GM12891 (cell line): ENCODE results near the gene PRCD.
"Not testable (repeated sequence)": the region's sequence is repeated elsewhere in the genome, so short reads cannot be mapped to it uniquely, and the experiment has no call there.

Experiments used
- DNase-seq: peaks from one replicate; pipeline ENCODE4 v3.0.0; 2011; ENCODE audit warnings: low spot score; ENCODE audit not compliant: insufficient read length
- FAIRE-seq: peaks from 2 replicates; lab custom pipeline; 2011; peaks lifted over from hg19 to GRCh38; lab: Jason Lieb, UNC
- PAX5 ChIP-seq: IDR thresholded peaks from 2 replicates; pipeline ENCODE4 v1.6.1; 2011; ENCODE audit warnings: low read length, moderate library complexity, mild to moderate bottlenecking; ENCODE audit not compliant: insufficient read depth, severe bottlenecking
- POLR2A ChIP-seq: IDR thresholded peaks from 2 replicates; pipeline ENCODE4 v1.6.1; 2011; ENCODE audit warnings: low read depth, low read length, control low read depth
- POLR2AphosphoS5 ChIP-seq: IDR thresholded peaks from 2 replicates; pipeline ENCODE4 v1.6.1; 2011; ENCODE audit warnings: low read depth, low read length, control low read depth
- POU2F2 ChIP-seq: IDR thresholded peaks from 2 replicates; pipeline ENCODE4 v1.6.1; 2011; ENCODE audit warnings: low read depth, mild to moderate bottlenecking, control low read depth, low read length, moderate library complexity
- SPI1 ChIP-seq: IDR thresholded peaks from 2 replicates; pipeline ENCODE4 v1.6.1; 2011; ENCODE audit warnings: low read depth, low read length, control low read depth
- TAF1 ChIP-seq: IDR thresholded peaks from 2 replicates; pipeline ENCODE4 v1.6.1; 2011; ENCODE audit warnings: low read depth, low read length, control low read depth

PRCD gene

DNA sequence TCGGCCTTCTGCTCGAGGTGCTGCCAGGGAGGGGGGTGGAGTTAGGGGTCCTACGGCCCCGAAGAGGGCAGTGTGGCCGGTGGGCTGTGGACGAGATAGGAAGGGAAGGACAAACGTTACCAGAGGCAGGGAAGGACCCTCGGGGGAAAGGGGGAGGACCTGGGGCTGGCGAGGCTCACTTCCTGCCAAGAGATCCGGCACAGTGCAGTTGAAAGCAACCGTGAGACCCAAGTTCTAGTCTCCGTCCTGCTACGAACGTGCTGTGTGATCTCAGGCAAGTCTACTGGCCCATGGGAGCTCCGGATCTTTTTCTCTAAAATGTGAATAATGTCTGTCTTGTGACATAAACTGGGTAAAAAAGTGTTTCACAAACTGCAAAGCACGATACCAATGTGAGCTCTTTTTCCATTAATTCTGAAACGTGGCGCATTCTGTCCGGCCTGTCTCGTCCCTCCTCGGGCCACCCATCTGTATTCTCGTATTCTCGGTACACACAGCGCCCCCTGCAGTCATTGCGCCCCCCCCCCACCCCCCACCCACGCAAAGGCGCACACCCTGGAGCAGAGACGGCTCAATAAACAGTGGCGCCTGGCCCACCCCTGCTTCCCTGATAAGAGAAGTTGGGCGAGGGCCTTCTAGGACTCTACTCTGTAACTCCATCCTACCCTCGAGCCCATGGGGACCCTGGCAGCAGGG is 11.2 kb upstream of the PRCD start:
- DNase-seq (no peak), FAIRE-seq (no peak)
- no peak for TF ChIP-seq TAF1
- TF ChIP-seq SPI1, result peak; percentile 25; the same call in 1 of the 2 replicates
- TF ChIP-seq PAX5, result no peak

GRCh38 chr17:76529224-76530094 is 10.4 kb upstream of the PRCD start:
- FAIRE-seq (no peak), DNase-seq (no peak)
- TF ChIP-seq TAF1 (no peak), SPI1 (no peak), PAX5 (no peak), POU2F2 (no peak), POLR2AphosphoS5 (no peak), POLR2A (no peak)

- DNase-seq (no peak), FAIRE-seq (no peak)
- TF ChIP-seq PAX5, result no peak
- no peak for TF ChIP-seq POLR2A
- TF ChIP-seq POLR2AphosphoS5, result no peak
- TF ChIP-seq TAF1, result no peak
- TF ChIP-seq SPI1, result no peak
- TF ChIP-seq POU2F2, result no peak
Measured at GRCh38 chr17:76530095-76530723, 9.6 kb upstream of the PRCD start.

GRCh38 chr17:76530811-76531485 is 8.9 kb upstream of the PRCD start:
- FAIRE-seq (no peak), DNase-seq (no peak)

GRCh38 chr17:76531486-76532038 is 8.3 kb upstream of the PRCD start:
- TF ChIP-seq POU2F2 (no peak), SPI1 (no peak), POLR2A (no peak), TAF1 (no peak), POLR2AphosphoS5 (no peak), PAX5 (no peak)

More at GRCh38 chr17:76530811-76531485, 8.9 kb upstream of the PRCD start:
- TF ChIP-seq POLR2AphosphoS5 (no peak), TAF1 (no peak)

DNA sequence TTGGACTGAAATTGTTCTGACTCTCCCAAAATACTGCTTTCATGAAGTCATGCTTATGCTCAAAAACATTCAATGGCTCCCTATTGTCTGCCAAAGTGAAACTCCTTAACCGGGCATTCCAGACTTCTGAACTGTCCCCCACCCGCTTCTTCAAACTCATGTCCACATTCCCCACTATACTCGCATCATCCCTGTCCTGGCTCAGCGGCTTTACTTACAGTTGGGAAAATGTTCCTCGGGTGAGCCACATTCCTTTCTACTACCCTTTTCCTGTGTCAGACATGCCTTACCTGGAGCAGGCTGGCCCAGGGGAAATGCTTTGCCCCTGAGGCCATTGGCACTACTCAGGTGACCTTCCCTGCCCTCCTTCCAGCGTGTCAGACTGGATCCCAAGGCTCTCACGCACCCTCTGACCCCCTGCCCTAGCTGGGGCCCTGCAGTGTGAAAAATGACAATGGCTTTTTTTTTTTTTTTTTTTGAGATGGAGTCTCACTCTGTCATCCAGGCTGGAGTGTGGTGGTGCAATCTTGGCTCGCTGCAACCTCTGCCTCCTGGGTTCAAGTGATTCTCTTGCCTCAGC is 7.7 kb upstream of the PRCD start:
- no peak for TF ChIP-seq PAX5
- no peak for TF ChIP-seq TAF1
- TF ChIP-seq POLR2AphosphoS5, result no peak
- TF ChIP-seq SPI1, result no peak
- no peak for TF ChIP-seq POLR2A
- no peak for TF ChIP-seq POU2F2
- FAIRE-seq, result no peak
- DNase-seq, result no peak

More at GRCh38 chr17:76531486-76532038, 8.3 kb upstream of the PRCD start:
- DNase-seq, result no peak
- no peak for FAIRE-seq

GRCh38 chr17:76533640-76534359 is 6.0 kb upstream of the PRCD start:
- FAIRE-seq, DNase-seq: not testable (repeated sequence)

DNA sequence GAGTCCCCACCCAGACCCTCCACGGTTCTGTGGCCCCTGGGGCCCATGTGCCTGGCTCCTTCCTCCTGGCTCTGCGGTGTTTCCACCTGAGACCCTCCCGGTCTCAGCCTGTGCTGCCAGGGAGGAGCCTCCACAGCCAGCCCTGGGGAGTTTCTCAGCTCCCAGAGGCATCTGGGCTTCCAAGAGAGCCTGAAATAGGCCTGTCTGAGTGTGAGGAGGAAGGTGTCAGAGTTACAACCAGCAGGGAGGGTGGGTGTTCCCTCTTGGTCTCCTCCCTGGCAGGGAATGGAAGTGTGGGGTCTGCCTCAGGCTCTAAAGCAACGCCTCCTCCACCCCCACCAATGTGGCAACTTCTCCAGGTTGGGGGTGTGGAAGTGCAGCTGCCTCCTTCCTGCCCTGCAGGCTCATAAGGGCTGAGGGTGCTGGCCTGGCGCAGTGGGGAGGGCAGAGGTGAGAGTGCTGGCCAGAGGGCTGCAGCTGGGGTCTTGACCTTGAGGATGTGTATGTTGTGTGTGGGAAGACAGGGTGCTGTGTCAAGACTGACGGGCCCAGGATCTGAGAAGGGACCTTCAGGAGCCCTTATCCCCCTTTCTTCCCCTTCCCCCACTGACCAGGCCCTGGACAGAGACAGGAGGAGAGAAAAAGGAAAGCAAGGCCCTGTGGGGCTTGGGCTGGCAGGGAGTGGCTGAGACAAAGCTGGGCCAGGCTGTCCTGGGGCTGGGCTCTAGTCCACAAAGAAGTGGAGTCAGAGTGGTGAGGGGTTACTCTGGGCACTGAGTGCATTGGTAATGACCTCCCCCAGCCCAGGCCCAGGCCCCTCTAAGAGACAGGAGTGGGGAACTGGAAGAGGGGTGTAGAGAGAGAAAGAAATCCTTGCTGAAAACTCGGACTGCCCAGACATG is 4.8 kb upstream of the PRCD start:
- DNase-seq (no peak), FAIRE-seq (no peak)
- TF ChIP-seq POLR2A (no peak), PAX5 (no peak), SPI1 (no peak), TAF1 (no peak), POU2F2 (no peak), POLR2AphosphoS5 (no peak)
